Immature natural killer cell (primary cell): ENCODE measurements around the gene DMKN. TPM values are rescaled to one million over a fixed set of nuclear protein-coding genes. Genes with fewer than 3 reads are reported as not detected.

Experiments
- DNase-seq, 3 donors: peaks; one replicate each; pipeline ENCODE4 v3.0.0; 2022; ENCODE audit warnings: mixed read lengths in 1 of 3
- H3K27ac Mint-ChIP-seq, 6 donors: one replicate each; pipeline ENCODE4 v1.8.0; 2020; ENCODE audit warnings: mixed read lengths in 6 of 6, mild to moderate bottlenecking in 5 of 6, inconsistent platforms in 4 of 6, moderate library complexity in 3 of 6
- H3K27me3 Mint-ChIP-seq, 3 donors: one replicate each; pipeline ENCODE4 v1.8.0; 2020 to 2021; ENCODE audit warnings: low read depth in 3 of 3, mild to moderate bottlenecking in 3 of 3, mixed read lengths in 3 of 3, moderate library complexity in 3 of 3, inconsistent platforms in 1 of 3
- H3K36me3 Mint-ChIP-seq, 3 donors: one replicate each; pipeline ENCODE4 v1.8.0; 2020; ENCODE audit warnings: mixed read lengths in 3 of 3, inconsistent platforms in 2 of 3, mild to moderate bottlenecking in 2 of 3
- H3K4me1 Mint-ChIP-seq, 2 donors: one replicate each; pipeline ENCODE4 v1.8.0; 2020; ENCODE audit warnings: inconsistent platforms in 2 of 2, mild to moderate bottlenecking in 2 of 2, mixed read lengths in 2 of 2, moderate library complexity in 1 of 2
- H3K4me3 Mint-ChIP-seq, 5 donors: one replicate each; pipeline ENCODE4 v1.8.0; 2020; ENCODE audit warnings: mild to moderate bottlenecking in 5 of 5, mixed read lengths in 5 of 5, inconsistent platforms in 3 of 5, moderate library complexity in 3 of 5
- H3K9me3 Mint-ChIP-seq, 6 donors: one replicate each; pipeline ENCODE4 v1.8.0; 2020; ENCODE audit warnings: mild to moderate bottlenecking in 6 of 6, mixed read lengths in 6 of 6, inconsistent platforms in 4 of 6, moderate library complexity in 3 of 6
- polyA plus RNA-seq, 3 donors: library from polyadenylated mRNA; unstranded; fragments of 300-500 nt; fragmentation: Illumina TruSeq; gene quantifications; one replicate each; pipeline ENCODE4 v1.2.3, GENCODE V29; 2021

Gene DMKN, protein sequence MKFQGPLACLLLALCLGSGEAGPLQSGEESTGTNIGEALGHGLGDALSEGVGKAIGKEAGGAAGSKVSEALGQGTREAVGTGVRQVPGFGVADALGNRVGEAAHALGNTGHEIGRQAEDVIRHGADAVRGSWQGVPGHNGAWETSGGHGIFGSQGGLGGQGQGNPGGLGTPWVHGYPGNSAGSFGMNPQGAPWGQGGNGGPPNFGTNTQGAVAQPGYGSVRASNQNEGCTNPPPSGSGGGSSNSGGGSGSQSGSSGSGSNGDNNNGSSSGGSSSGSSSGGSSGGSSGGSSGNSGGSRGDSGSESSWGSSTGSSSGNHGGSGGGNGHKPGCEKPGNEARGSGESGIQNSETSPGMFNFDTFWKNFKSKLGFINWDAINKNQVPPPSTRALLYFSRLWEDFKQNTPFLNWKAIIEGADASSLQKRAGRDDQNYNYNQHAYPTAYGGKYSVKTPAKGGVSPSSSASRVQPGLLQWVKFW
- 10 to 100 TPM in 2 of 3 donors, 1 to 10 TPM in 1; 5.0 to 24.5 (median 20.3) TPM for polyA plus RNA-seq

DNA sequence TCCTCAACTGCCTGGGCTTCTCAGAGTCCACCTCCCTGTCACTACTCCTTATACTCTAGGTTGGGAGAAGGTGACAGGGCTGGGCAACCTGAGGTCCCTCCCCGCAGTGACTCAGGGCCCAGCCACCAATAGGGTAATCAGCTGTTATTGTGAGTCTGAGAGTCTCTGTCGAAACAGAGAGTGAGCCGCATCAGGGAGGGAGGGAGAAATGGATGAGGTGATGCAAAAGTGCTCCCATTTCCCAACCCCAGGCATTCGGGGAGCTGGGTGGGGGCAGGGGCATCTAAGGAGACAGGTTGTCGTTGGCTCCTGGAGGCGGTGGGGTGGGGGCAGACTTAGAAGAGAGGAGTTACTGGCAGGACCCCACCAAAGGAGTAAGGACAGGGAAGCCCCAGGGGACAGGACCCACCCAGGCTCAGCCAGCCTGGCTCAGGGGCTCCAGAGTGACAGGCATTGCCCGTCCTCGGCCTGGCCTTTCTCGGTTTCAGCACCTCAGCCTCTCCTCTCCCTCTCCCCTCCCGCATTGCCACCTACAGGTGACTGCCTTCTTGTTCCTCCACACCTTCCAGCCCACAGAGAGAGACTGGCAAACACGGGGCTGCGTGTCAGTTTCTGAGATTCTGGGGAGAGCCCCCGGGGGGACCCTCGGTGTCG lies at the start of gene DMKN:
TSS of gene DMKN (minus strand) at position 22 of the 654 bp plus-strand sequence. CDS start 174 bp downstream, outside the sequence.
- no peak within 1 kb of the TSS for H3K27ac Mint-ChIP-seq

DNA sequence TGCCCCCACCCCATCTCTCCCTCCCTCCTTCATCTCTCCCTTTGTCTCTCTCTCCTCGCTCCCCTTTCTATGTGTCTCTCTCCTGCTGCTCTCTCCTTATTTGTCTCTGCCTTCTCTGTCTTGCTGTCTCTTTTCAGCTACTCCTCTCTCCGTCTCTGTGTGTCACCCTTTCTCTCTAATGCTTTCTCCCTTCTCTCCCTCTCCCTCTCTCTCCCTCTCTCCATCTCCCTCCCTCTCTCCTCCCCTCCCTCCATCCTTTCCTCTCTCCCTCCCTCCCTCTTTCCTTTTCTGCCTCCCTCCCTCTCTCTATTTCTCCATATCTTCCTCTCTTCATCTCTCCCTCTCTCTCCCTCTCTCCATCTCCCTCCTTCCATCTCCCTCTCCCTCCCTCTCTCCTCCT lies 49.3 kb upstream of the DMKN start:
- peaks cover 3 to 6% of the 10 kb centered on the region in 2 donors for H3K4me1 Mint-ChIP-seq
- peaks cover 12 to 16% (median 12%) of the 10 kb centered on the region in 3 donors for H3K27me3 Mint-ChIP-seq

More for the DNA sequence above, at the start of gene DMKN:
- H3K4me1 Mint-ChIP-seq: peaks cover 19% of the 10 kb centered on the region in 2 donors
- peaks cover 3 to 10% (median 10%) of the 10 kb centered on the region in 3 donors for H3K27me3 Mint-ChIP-seq
- H3K4me3 Mint-ChIP-seq: no peak within 1 kb of the TSS
- H3K36me3 Mint-ChIP-seq: no peaks in the 10 kb centered on the region
- no peak for DNase-seq
- no peaks in the 10 kb centered on the region for H3K9me3 Mint-ChIP-seq

DNA sequence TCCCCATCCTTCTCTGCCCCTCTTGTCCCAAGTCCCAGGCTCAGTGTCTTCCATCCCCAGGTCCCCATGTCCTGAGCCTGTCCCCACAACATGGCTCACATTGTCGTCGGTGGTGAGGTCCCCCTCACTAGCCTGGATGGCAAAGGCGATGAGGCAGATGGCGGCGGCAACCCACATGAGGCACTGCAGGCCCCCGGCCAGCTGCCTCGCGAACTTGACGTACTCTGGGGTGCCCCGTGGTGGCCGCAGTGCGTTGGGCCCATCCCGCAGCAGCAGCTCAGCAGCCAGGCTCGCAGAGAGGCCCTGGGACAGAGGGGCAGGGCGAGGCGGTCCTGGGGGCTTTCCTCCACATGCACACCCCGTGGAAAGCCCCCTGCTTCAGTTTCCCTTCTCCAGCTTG lies 48.9 kb upstream of the DMKN start:
- Mint-ChIP-seq H3K27ac (no peak overlapping the region), H3K4me1 (peaks cover 7 to 8% of the 10 kb centered on the region in 2 donors), H3K4me3 (no peak overlapping the region), H3K9me3 (no peaks in the 10 kb centered on the region), H3K36me3 (no peaks in the 10 kb centered on the region), H3K27me3 (peaks cover 12 to 16% (median 13%) of the 10 kb centered on the region in 3 donors)
- no peak for DNase-seq

More for the DNA sequence above, 49.3 kb upstream of the DMKN start:
- no peak overlapping the region for H3K4me3 Mint-ChIP-seq
- no peaks in the 10 kb centered on the region for H3K36me3 Mint-ChIP-seq
- no peak overlapping the region for H3K27ac Mint-ChIP-seq
- no peaks in the 10 kb centered on the region for H3K9me3 Mint-ChIP-seq
- no peak for DNase-seq

DNA sequence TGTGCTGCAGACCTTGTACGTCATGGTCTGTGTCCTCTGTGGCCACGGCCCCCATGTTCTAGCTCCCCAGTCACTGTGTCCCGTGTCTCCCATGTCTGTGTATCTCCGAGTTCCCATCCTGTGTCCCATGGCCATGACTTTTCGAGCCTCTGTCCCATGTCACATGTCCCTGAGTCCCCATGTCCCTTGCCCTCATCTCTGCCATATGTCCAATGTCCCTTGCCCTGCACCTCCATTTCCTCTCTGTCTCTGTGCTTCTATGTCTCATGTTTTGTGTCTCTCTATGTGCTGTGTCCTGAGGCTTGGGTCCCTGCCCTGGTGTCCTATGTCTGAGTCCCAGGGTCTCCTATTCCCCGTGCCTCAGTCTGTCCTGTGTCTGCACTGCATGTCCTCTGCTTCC lies 48.0 kb upstream of the DMKN start:
- H3K36me3 Mint-ChIP-seq: no peaks in the 10 kb centered on the region
- peak overlapping the region in 1 of 6 donors; percentile 12 for H3K27ac Mint-ChIP-seq
- H3K9me3 Mint-ChIP-seq: no peaks in the 10 kb centered on the region
- H3K4me1 Mint-ChIP-seq: peaks cover 10 to 13% of the 10 kb centered on the region in 2 donors
- DNase-seq: no peak
- H3K27me3 Mint-ChIP-seq: peaks cover 8 to 16% (median 16%) of the 10 kb centered on the region in 3 donors
- peak overlapping the region in 2 of 5 donors; percentile 31 to 48 for H3K4me3 Mint-ChIP-seq

DNA sequence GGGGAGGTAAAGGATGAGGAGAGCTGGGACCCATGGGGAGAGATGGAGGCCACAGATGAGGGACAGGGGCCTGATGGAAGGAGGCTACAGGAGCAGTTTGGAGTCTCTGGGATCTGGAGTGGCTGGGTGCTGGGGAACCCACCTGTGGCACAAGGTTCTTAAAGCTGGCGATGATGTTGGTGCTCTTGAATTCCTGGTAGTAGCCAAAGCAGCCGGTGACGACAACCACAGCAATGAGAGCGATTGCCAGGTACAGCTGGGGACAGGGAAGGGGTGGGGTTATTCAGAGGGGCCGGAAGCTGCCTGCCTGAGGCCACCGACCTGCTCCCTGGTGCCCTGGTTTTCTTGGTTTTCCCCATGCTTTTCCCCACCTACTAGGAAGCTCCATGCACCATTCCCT lies 47.2 kb upstream of the DMKN start:
- Mint-ChIP-seq H3K4me1 (peaks cover 10 to 13% of the 10 kb centered on the region in 2 donors), H3K4me3 (no peak overlapping the region), H3K9me3 (no peaks in the 10 kb centered on the region), H3K27me3 (peaks cover 8 to 23% (median 18%) of the 10 kb centered on the region in 3 donors), H3K27ac (no peak overlapping the region), H3K36me3 (no peaks in the 10 kb centered on the region)
- DNase-seq: no peak

DNA sequence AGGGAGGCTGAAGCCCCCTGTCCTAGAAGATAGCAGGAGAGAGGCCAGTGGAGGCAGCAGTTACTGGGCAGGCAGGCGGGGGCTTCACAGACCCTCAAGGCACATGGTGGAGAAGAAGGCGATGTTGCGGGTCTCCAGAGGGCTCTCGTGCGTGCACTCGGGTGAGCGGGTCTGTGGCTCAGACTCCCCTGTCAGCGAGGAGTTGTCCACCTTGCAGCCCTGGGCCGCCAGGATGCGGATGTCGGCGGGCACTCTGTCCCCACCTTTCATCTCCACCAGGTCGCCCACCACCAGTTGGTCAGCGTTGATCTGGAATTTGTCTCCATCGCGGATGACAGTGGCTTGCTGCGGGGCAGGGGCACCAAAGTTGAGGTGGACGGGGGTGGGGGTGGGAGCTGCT lies 46.8 kb upstream of the DMKN start:
- Mint-ChIP-seq H3K4me3 (no peak overlapping the region), H3K27me3 (peaks cover 8 to 23% (median 18%) of the 10 kb centered on the region in 3 donors), H3K9me3 (no peaks in the 10 kb centered on the region), H3K4me1 (peaks cover 10 to 13% of the 10 kb centered on the region in 2 donors), H3K27ac (no peak overlapping the region), H3K36me3 (no peaks in the 10 kb centered on the region)
- no peak for DNase-seq

DNA sequence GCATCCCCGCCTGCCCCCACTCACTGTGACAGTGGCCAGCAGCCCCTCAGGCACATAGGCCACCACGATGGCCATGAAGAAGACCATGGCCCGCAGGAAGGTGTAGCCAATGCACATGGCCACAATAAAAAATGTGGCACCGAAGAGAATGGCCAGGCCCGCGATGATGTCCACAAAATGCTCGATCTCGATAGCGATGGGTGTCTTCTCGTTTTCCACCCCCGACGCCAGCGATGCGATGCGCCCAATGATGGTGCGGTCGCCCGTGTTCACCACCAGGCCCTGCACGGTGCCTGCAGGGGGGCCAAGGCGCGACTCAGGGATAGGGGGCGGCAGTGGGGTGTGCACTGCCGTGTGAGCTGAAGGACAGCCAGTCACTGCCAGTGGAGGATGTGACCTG lies 46.3 kb upstream of the DMKN start:
- H3K27ac Mint-ChIP-seq: no peak overlapping the region
- H3K4me1 Mint-ChIP-seq: peaks cover 10 to 13% of the 10 kb centered on the region in 2 donors
- H3K36me3 Mint-ChIP-seq: no peaks in the 10 kb centered on the region
- no peak overlapping the region for H3K4me3 Mint-ChIP-seq
- peaks cover 8 to 22% (median 18%) of the 10 kb centered on the region in 3 donors for H3K27me3 Mint-ChIP-seq
- no peak for DNase-seq
- no peaks in the 10 kb centered on the region for H3K9me3 Mint-ChIP-seq

DNA sequence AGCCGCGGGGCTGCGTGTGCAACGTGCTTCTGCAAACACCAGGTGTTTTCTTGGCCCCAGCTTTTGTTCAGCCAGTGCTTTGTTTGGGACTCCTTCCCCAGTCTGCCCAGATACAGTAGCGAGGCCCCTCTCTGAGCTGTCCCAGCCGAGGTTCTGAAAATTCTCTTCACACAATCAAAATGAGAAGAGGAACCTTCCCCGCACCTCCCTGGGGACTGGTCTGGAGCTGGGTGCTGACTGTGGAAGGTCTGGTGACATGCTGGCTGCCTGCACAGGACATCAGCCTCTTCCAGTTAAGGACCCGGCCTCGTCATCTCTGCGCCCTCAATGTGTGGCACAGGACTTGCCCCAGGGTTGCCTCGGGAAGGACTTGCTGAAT lies 45.8 kb upstream of the DMKN start:
- Mint-ChIP-seq H3K36me3 (no peaks in the 10 kb centered on the region), H3K4me3 (peak overlapping the region in 1 of 5 donors; percentile 7), H3K27ac (no peak overlapping the region), H3K9me3 (no peaks in the 10 kb centered on the region), H3K4me1 (peaks cover 10 to 13% of the 10 kb centered on the region in 2 donors), H3K27me3 (peaks cover 8 to 22% (median 18%) of the 10 kb centered on the region in 3 donors)
- DNase-seq: no peak

DNA sequence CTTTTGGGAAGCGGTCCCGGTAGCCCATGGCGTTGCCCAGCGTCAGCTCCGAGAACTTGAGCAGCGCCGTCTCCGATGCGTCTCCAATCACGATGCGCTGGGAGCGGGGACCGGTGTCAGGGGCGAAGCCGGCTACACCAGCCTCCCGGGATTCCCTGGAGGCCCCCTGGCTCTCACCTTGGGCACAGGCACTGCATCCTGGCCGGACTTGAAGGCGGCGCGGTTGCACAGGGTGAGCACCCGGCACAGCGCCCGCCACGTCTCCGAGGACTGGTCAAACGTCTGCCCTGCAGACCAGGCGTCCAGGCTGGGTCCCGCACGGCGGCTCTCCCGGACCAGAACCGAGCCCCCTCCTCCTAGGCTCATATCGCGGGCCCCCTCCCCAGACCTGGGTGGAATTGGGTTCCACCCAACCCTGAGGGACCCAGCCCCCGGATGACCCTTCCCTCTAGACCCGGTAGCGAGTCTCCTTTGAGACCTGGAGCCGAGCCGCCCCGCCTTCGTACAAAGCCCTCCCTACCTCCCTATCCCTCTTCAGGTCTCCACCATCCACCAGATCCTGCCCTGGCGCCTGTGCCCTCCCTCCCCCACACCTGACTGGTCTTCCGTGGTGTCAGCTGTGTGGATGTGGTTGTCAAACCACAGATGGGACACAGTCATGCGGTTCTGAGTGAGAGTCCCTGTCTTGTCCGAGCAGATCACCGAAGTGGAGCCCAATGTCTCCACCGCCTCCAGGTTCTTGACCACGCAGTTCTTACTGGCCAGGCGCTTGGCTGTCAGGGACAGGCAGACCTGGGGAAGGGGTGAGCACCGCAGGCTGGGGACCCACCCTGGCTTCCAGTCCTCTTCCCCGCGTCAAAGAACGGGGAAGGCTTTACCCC lies 45.2 kb upstream of the DMKN start:
- H3K4me1 Mint-ChIP-seq: peaks cover 10 to 13% of the 10 kb centered on the region in 2 donors
- no peak overlapping the region for H3K27ac Mint-ChIP-seq
- H3K36me3 Mint-ChIP-seq: no peaks in the 10 kb centered on the region
- peak overlapping the region in 4 of 5 donors; percentile 14 to 64 (median 50) for H3K4me3 Mint-ChIP-seq
- no peak for DNase-seq
- no peaks in the 10 kb centered on the region for H3K9me3 Mint-ChIP-seq
- H3K27me3 Mint-ChIP-seq: peaks cover 8 to 22% (median 16%) of the 10 kb centered on the region in 3 donors

DNA sequence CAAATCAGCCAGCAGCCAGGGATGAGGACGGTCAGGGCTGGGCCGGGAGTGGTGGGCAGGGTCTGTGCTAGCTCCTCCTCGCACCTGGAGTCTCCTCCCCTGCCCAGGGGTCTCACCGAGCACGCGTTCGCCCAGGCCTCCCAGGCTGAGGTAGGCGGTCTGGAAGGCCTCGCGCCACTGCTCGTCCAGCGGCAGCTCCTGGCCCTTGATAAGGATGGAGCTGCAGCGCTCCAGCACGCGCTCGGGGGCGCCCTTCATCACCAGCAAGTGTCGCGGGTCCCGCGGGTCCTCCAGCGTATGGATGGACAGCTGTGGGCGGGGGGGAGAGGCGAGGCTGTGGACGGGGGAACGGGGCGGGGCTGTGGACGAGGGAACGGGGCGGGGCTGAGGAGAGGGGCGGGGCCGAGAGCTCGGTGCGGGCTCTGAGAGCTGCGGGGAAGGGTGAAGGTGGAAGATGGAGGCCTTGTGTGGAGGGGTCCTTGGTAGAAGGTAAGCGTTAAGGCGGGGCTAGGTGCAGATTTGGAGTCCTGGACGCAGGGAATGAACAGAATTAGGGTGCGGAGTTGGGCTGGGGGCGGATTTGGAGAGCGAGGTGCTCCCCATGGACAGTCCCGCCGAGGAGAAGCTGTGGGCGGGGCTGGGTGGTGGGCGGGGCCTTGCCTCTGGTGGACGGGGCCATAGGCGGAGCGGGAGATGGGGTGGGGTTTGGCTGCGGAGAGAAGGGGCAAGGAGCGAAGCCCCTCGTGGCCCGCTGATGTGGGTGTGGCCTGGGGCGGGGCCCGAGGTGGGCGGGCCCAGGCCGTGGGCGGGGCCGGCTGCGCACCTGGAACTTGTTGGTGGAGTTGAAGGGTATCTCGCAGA lies 44.3 kb upstream of the DMKN start:
- H3K36me3 Mint-ChIP-seq: no peaks in the 10 kb centered on the region
- peak overlapping the region; percentile 77 to 87 (median 81) for H3K4me3 Mint-ChIP-seq
- DNase-seq: peak; percentile 24 to 37 (median 30)
- H3K4me1 Mint-ChIP-seq: peaks cover 10 to 13% of the 10 kb centered on the region in 2 donors
- H3K27ac Mint-ChIP-seq: peak overlapping the region in 1 of 6 donors; percentile 25
- peaks cover 8 to 26% (median 16%) of the 10 kb centered on the region in 3 donors for H3K27me3 Mint-ChIP-seq
- no peaks in the 10 kb centered on the region for H3K9me3 Mint-ChIP-seq

DNA sequence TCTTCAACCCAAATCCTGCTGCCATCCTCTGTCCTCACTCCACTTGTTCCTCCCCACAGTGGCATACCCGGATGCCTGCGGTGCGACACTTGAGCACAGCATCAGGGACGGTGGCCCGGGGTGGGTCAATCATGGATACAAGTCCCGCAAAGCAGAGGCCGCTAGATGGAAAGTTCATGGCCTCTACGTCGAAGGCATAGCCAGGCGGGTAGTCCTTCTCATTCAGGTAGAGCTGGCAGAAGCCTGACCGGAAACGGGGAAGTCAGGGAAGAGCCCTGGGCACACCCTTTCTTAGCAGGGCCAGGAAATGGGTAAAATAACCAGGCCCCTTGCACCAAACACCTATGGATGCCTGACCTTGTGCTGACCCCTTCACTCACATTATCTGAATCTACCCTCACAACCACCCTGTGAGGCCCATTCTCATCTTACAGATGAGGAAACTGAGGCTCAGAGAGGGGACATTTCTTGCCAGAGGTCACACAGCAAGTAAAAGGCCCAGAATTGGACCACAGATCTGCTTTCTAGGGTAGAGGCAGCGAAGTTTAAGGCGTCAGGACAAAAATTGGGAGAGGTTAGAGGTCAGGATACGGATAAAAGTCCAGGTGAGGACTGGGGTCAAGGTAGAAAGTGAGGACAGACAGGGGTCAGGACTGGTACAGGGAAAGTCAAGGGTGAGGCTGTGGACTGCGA lies 43.5 kb upstream of the DMKN start:
- no peak for DNase-seq
- peaks cover 10 to 13% of the 10 kb centered on the region in 2 donors for H3K4me1 Mint-ChIP-seq
- H3K27me3 Mint-ChIP-seq: peaks cover 8 to 26% (median 16%) of the 10 kb centered on the region in 3 donors
- H3K27ac Mint-ChIP-seq: peak overlapping the region in 2 of 6 donors; percentile 25 to 60
- H3K36me3 Mint-ChIP-seq: no peaks in the 10 kb centered on the region
- H3K4me3 Mint-ChIP-seq: peak overlapping the region; percentile 65 to 87 (median 73)
- no peaks in the 10 kb centered on the region for H3K9me3 Mint-ChIP-seq

DNA sequence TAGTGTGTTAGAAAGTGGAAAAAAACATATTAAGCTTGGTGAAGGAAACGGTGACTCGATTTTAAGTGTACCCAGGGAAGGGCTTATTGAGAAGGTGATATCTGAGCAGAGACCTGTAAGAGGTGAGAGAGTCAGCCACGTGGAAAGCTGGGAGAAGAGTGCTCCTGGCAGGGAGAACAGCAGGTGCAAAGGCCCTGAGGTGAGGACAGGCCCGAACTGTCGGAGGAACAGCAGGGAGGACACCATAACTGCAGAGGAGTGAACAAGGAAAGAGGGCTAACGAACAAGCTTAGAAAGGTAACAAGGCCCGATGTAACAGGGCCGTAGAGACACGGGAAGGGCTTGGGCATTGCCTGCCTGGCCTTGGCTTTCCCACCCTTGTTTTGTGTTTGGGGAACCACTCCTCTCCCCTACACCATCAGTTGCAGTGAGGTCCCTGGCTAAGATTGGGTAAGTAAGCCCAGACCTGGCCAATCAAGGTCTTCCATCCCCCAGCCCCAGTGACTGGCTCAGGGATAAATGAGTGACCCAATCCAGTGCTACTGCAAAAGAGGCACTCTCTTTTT lies 42.7 kb upstream of the DMKN start:
- Mint-ChIP-seq H3K9me3 (no peaks in the 10 kb centered on the region), H3K27me3 (peaks cover 5 to 26% (median 16%) of the 10 kb centered on the region in 3 donors), H3K4me1 (peaks cover 10 to 13% of the 10 kb centered on the region in 2 donors), H3K27ac (peak overlapping the region in 2 of 6 donors; percentile 14 to 72), H3K36me3 (no peaks in the 10 kb centered on the region), H3K4me3 (peak overlapping the region in 1 of 5 donors; percentile 47)
- DNase-seq: no peak
